Choroid plexus epithelial cell (primary cell): ENCODE data around the gene SOHLH2.

Experiments used
- DNase-seq: peaks from one replicate; pipeline ENCODE4 v3.0.0-alpha.2; 2010; ENCODE audit warnings: low read depth
- H3K4me3 ChIP-seq: 2 replicates; pipeline ENCODE4 v1.5.1; 2011; ENCODE audit warnings: low read depth, mild to moderate bottlenecking, control low read depth, low read length, moderate library complexity
- CTCF ChIP-seq: conservative IDR thresholded peaks from 2 replicates; pipeline ENCODE4 v1.5.1; 2011; ENCODE audit warnings: low read depth, mild to moderate bottlenecking, control low read depth, inconsistent platforms, low read length, moderate library complexity

Gene SOHLH2

GRCh38 chr13:36190771-36191170 lies 23.6 kb downstream of the SOHLH2 start:
- peak; percentile 14 for DNase-seq

GRCh38 chr13:36188441-36188840 lies 25.9 kb downstream of the SOHLH2 start:
- no peak for DNase-seq
- TF ChIP-seq CTCF = no peak
- no peak overlapping the region for H3K4me3 ChIP-seq

More at GRCh38 chr13:36190771-36191170, 23.6 kb downstream of the SOHLH2 start:
- no peak for TF ChIP-seq CTCF
- H3K4me3 ChIP-seq = no peak overlapping the region

GRCh38 chr13:36183901-36184300 lies 30.5 kb downstream of the SOHLH2 start:
- DNase-seq = no peak
- TF ChIP-seq CTCF = no peak
- no peak overlapping the region for H3K4me3 ChIP-seq

DNA sequence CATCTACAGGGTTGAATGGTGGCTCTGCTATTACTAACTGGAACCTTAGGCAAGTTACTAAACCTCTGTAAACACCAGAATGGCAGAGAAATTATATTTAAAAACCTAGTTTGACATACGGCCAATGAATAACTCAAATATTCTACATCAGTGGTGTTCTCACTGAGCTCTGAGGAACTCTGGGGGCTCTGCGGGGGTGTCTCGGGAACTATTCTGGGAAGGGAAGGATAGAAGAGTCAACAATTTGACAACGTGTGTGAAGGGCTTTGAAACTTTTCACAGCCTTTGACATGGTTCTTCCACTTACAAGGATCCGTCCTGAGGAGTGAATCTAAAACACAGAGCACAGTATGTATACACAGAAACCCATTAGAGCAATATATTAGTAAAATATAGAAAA lies 38.7 kb downstream of the SOHLH2 start:
- no peak for TF ChIP-seq CTCF

GRCh38 chr13:36174923-36175322 lies 39.4 kb downstream of the SOHLH2 start:
- no peak overlapping the region for H3K4me3 ChIP-seq
- DNase-seq = no peak
- no peak for TF ChIP-seq CTCF

More for the DNA sequence above, 38.7 kb downstream of the SOHLH2 start:
- H3K4me3 ChIP-seq = no peak overlapping the region
- no peak for DNase-seq

DNA sequence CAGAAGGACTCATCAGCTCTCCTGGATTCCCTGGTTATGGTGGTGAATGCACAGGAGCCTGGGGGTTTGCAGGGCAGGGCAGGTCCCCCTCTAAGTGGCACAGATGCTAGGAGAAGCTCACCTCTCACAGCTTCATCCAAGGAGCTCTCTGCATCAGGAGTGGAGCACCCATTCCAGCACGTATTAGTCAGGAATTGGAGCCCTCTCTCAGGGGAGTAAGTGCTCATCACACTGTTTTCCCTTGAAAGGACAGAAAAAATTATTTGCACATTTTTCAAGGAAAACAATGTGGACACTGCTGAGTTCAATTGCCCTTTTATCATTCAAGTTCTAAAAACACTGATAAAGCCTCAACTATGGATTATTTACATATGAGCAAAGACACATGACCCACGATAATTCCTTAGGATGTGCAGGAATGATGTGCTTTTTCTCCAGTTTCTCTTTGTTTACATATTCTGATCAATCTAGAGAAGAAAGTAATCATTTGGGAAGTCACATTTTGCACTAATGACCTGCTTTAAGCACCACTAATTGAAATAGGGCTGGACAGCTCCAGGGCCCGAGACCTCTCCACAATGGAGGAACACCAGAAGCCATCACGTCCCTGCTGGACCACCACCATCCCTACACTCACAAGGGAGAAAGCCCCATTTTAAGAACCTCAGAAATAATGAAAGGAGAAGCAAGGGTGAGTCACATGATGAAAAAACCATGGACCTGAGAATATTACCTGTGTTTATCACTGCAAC lies 40.6 kb downstream of the SOHLH2 start:
- peak; percentile 12 for DNase-seq
- H3K4me3 ChIP-seq = no peak overlapping the region
- no peak for TF ChIP-seq CTCF

DNA sequence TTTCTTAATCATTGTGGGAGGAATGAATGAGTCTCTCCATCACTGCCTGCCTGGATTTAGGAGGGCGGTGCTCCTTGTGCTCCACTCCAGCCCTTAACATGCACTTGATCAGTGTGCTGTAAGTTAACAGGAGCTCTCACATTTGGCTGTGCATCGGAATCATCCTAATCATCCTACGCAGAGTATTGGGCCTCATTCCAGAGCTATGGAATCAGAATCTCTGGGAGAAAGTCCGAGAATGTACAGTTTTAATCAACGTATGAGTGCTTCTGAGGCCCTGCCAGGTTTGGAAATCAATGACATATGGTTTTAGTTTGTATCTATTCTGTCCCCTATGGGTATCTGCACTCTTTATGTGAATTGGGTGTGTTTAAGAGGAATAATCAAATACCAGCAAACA lies 48.3 kb downstream of the SOHLH2 start:
- no peak for DNase-seq
- no peak overlapping the region for H3K4me3 ChIP-seq
- no peak for TF ChIP-seq CTCF
